ENCODE data around the gene COQ8A.

The COQ8A gene

GRCh38 chr1:226984521-226985238 lies 44.6 kb downstream of the COQ8A start:
- TF ChIP-seq, protein P1, sequence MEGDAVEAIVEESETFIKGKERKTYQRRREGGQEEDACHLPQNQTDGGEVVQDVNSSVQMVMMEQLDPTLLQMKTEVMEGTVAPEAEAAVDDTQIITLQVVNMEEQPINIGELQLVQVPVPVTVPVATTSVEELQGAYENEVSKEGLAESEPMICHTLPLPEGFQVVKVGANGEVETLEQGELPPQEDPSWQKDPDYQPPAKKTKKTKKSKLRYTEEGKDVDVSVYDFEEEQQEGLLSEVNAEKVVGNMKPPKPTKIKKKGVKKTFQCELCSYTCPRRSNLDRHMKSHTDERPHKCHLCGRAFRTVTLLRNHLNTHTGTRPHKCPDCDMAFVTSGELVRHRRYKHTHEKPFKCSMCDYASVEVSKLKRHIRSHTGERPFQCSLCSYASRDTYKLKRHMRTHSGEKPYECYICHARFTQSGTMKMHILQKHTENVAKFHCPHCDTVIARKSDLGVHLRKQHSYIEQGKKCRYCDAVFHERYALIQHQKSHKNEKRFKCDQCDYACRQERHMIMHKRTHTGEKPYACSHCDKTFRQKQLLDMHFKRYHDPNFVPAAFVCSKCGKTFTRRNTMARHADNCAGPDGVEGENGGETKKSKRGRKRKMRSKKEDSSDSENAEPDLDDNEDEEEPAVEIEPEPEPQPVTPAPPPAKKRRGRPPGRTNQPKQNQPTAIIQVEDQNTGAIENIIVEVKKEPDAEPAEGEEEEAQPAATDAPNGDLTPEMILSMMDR (IDR thresholded peaks at IDR 0.05): no peak
- DNase-seq (ENCODE audit: low spot score): no peak
- H3K27ac ChIP-seq: no peak overlapping the region
- H3K4me3 ChIP-seq: no peak overlapping the region

- TF ChIP-seq, protein P1 (IDR thresholded peaks at IDR 0.05): no peak
- no peak for DNase-seq (ENCODE audit: low spot score)
- Histone ChIP-seq H3K4me3 (no peak overlapping the region), H3K27ac (peak overlapping the region in 1 of 2 donors; percentile 12)
Measured at GRCh38 chr1:226985239-226985838, 45.2 kb downstream of the COQ8A start.

DNA sequence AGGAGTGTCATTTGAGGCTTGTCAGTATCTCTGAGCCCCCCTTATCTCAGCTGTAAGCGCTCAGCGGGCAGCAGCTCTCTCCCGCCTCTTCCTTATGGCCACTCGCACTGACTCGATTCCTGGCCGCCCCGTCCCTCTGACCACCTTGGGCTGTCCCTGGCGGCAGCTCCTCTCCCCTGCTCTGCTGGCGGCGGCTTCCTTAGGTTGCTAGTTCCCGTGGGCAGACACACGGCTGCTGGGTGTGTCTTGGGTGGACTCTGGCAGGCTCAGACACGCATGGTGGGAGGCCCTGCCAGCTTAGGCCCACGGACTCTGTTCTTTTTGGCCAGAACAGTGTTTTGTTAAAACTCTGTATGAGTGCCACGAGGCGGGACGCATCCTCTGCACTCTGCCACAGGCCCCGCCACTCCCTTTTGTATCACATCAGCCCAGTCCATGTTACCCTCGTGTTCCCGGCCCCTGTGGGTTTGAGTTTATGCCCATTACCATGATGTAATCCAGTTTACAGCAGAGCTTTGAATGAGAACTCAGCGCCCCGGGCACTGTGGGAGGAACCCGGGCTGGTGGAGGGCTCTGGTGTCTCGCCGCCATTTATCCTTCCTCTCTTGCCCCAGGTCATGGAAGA lies 45.9 kb downstream of the COQ8A start:
- DNase-seq (ENCODE audit: low spot score): no peak
- Histone ChIP-seq H3K4me3 (no peak overlapping the region), H3K27ac (peak overlapping the region; percentile 6 to 12)
- TF ChIP-seq, protein P1 (IDR thresholded peaks at IDR 0.05): no peak

DNA sequence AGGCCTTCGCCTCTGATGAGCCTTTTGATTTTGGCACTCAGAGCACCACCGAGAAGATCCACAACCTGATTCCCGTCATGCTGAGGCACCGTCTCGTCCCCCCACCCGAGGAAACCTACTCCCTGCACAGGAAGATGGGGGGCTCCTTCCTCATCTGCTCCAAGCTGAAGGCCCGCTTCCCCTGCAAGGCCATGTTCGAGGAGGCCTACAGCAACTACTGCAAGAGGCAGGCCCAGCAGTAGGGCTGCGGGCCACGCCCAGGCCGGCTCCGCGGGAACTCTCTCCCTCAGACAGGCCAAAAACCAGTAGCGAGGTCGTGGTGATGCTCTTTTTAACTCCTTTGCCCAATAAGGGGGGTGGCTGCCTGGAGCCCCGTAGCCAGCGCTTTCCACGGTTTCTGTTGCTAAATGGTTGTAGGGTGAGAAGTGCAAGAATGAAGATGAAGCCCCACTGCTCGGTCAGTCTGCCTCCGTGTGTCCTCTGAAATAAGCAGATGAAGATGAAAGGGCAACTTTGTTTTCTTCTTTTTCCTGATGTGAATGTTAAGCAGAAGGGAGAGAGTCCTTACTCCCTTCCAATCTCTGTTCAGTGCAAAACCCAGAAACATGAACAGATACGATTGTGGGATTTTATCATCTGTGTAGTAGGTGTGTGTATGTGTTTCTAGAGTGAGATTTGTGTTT lies 46.5 kb downstream of the COQ8A start:
- DNase-seq (ENCODE audit: low spot score): no peak
- H3K27ac ChIP-seq: no peak overlapping the region
- TF ChIP-seq, protein P1 (IDR thresholded peaks at IDR 0.05): no peak
- no peak overlapping the region for H3K4me3 ChIP-seq

DNA sequence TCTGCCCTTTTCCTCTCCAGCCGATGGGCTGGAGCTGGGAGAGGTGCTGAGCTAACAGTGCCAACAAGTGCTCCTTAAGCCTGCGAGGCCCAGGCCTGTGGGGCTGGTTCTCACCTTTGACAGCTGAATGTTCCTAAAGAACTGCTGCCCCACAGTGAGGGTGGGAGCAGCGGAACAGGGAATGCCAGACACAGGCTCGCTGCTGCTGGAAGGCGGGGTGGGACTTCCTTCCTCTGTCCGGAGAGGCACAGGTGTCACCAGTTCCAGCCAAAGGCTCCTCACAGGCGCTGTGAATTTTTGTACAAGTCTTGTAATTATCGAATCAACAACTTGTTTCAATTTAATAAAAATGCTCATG lies 47.1 kb downstream of the COQ8A start:
- no peak overlapping the region for H3K27ac ChIP-seq
- TF ChIP-seq, protein P1 (IDR thresholded peaks at IDR 0.05): no peak
- no peak overlapping the region for H3K4me3 ChIP-seq
- no peak for DNase-seq (ENCODE audit: low spot score)

DNA sequence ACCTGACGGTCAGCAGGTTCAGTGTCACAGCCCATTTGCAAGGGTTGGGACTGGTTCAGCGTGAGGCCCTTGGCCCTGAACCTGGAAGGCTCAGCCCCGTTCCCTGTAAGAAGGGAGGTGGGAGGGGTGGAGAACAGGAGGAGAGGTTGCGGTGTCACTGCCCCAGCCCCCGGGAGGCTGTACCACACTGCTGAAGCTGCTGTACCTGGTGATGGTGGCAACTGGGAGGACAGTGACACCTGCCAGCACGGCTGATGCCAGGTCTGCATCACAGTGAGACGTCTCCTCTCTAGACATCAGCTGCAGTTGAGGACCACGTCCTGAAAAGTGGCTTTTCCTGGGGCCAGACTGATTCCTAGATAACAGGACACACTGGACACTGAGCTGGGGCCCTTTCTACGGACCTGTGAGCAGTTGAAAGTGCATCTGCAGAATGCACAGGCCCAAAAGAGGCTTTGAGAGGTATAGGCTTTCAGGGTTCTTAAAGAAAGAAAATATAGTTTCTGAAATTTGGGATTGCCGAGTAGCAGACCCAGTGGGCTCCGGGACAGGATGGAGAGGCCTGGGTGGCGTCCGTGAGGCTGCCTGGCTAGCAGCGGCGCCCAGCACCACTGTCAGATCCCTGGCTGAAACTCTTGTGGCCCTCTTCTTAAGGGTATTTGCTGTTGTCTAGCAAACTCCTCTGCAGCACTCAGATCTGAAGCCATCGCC lies 47.7 kb downstream of the COQ8A start:
- no peak for DNase-seq (ENCODE audit: low spot score)
- TF ChIP-seq, protein P1 (IDR thresholded peaks at IDR 0.05): no peak
- no peak overlapping the region for H3K4me3 ChIP-seq
- H3K27ac ChIP-seq: no peak overlapping the region

Data from coronary artery (tissue), 2 donors.